ENCODE results near the gene FBXL7.

FBXL7 gene

DNA sequence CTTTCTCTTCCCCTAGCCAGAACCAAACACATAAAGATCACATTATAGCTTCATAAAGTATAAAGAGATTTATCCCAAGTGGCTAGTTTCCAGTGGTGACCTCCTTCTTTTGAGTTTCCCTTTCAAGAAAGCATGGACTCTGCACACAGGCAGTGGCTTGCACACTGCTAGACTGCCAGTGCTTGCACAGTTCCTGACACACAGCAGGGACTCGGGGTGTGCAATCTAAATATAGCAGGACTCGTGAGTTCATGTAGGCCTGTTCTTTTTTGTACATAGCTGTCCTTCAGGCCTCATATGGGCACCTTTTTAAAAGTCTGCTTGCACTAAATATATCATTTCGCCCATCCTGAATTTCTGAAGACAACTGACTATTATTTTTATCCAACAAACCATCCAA lies 308.6 kb downstream of the FBXL7 start:
- TF ChIP-seq, protein P1, sequence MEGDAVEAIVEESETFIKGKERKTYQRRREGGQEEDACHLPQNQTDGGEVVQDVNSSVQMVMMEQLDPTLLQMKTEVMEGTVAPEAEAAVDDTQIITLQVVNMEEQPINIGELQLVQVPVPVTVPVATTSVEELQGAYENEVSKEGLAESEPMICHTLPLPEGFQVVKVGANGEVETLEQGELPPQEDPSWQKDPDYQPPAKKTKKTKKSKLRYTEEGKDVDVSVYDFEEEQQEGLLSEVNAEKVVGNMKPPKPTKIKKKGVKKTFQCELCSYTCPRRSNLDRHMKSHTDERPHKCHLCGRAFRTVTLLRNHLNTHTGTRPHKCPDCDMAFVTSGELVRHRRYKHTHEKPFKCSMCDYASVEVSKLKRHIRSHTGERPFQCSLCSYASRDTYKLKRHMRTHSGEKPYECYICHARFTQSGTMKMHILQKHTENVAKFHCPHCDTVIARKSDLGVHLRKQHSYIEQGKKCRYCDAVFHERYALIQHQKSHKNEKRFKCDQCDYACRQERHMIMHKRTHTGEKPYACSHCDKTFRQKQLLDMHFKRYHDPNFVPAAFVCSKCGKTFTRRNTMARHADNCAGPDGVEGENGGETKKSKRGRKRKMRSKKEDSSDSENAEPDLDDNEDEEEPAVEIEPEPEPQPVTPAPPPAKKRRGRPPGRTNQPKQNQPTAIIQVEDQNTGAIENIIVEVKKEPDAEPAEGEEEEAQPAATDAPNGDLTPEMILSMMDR (IDR thresholded peaks at IDR 0.05), result no peak

DNA sequence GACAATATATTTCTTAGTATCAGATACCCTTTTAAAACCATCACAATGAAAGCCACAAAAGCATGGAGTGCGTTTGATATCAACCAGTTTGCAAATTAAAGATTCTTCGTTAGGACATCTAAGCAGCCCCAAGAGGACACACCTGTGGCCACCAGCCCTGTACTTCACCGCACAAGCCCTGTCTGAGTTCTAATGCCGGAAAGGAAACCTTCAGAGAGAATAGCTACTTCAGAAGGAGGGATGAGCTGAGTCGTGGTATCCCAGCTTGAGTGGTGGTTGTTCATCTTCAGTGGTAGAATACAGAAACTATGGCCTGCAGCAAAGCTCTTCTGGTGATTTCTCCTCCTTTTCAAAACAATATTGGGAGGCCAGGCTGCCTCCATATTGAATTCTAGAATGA lies 319.6 kb downstream of the FBXL7 start:
- TF ChIP-seq, protein P1 (IDR thresholded peaks at IDR 0.05), result no peak

GRCh38 chr5:15821506-15821905 lies 321.5 kb downstream of the FBXL7 start:
- TF ChIP-seq, protein P1 (IDR thresholded peaks at IDR 0.05), result no peak

DNA sequence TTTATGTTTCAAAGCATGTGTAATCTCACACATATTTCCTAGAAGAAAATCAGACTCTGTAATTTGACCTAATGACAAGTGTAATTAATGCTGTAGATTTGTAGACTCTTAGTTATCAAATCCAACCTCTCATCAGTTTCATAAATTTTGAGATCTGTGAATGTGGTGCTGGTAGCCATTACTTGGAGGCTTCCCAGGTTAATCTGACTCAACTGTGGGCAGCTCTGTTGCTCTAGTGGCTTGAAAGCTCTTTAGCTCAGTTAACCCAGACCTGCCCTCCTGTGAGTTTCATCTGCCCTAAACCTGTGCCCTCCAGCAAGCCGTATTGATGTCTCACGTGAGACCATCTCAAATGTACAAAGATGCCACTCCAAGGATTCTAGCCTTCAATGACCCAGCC lies 323.4 kb downstream of the FBXL7 start:
- TF ChIP-seq, protein P1 (IDR thresholded peaks at IDR 0.05), result no peak

GRCh38 chr5:15827741-15828140 lies 327.8 kb downstream of the FBXL7 start:
- TF ChIP-seq, protein P1 (IDR thresholded peaks at IDR 0.05), result no peak

- TF ChIP-seq, protein P1 (IDR thresholded peaks at IDR 0.05), result no peak
These were observed 331.4 kb downstream of the FBXL7 start for GRCh38 chr5:15831408-15831807.

DNA sequence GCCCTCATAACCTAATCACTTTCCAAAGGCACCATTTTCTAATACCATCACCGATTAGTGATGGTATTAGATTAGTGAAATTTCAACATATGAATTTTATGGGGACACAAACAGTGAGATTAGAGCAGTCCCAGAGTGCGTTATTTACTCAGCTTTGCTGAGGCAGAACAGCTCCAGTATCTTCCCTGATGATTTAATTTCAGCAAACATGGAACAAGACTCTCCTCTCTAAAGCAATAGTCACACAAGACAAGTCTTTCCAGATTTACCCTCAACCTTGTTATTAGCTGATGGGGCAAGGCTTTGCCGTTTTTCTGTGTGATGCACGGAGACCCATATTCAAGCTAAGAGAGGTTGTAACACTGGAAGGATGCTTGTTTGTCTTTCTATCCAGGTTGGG lies 333.4 kb downstream of the FBXL7 start:
- TF ChIP-seq, protein P1 (IDR thresholded peaks at IDR 0.05), result no peak

- TF ChIP-seq, protein P1 (IDR thresholded peaks at IDR 0.05), result no peak
These were observed 334.7 kb downstream of the FBXL7 start for GRCh38 chr5:15834596-15835245.
